ENCODE results near the gene CLEC4G. TPM values are rescaled to one million over a fixed set of nuclear protein-coding genes. Genes with fewer than 3 reads are reported as not detected.

CLEC4G gene
- total RNA-seq, 1 experiment from 2014 or later: not detected

DNA sequence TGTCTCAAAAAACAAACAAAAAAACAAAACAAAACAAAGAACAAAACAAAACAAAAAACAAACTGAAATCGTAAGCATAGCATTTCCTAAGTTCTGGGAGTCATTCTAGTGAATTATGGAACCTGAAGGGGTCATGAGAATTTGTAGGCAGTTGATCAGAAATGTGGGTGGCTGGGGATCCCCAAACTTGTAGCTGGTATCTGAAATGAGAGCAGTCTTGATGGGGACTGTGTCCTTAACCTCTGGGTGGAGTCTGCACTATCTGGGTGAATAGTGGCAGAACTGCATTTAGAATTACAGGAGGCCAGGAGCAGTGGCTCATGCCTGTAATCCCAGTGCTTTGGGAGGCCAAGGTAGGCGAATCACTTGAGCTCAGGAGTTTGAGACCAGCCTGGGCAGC lies 6.1 kb downstream of the CLEC4G start:
- H3K9me3 Mint-ChIP-seq (ENCODE audit: low read depth, unreplicated experiment): no peaks in the 10 kb centered on the region
- BruUV-seq (replicated peaks): no TSS peak
- DNase-seq: no peak
- H3K4me1 Mint-ChIP-seq (ENCODE audit: low read depth, unreplicated experiment): no peaks in the 10 kb centered on the region
- no peak overlapping the region for H3K27ac Mint-ChIP-seq (ENCODE audit: unreplicated experiment)
- CTCF ChIA-PET: interaction anchor here (1.1 kb wide), 1 partner anchor 157 kb away, joined by 3 read pairs; no protein-coding TSS in a partner anchor
- TF ChIP-seq, protein P1, sequence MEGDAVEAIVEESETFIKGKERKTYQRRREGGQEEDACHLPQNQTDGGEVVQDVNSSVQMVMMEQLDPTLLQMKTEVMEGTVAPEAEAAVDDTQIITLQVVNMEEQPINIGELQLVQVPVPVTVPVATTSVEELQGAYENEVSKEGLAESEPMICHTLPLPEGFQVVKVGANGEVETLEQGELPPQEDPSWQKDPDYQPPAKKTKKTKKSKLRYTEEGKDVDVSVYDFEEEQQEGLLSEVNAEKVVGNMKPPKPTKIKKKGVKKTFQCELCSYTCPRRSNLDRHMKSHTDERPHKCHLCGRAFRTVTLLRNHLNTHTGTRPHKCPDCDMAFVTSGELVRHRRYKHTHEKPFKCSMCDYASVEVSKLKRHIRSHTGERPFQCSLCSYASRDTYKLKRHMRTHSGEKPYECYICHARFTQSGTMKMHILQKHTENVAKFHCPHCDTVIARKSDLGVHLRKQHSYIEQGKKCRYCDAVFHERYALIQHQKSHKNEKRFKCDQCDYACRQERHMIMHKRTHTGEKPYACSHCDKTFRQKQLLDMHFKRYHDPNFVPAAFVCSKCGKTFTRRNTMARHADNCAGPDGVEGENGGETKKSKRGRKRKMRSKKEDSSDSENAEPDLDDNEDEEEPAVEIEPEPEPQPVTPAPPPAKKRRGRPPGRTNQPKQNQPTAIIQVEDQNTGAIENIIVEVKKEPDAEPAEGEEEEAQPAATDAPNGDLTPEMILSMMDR (IDR thresholded peaks at IDR 0.05; ENCODE audit: unreplicated experiment): no peak
- H3K27me3 Mint-ChIP-seq (ENCODE audit: unreplicated experiment): peaks cover 67% of the 10 kb centered on the region
- H3K4me3 Mint-ChIP-seq (ENCODE audit: low read depth, unreplicated experiment): no peak overlapping the region
- H3K36me3 Mint-ChIP-seq (ENCODE audit: insufficient read depth, unreplicated experiment): no peaks in the 10 kb centered on the region
- intact Hi-C loops (cut with micrococcal nuclease; ENCODE audit: unreplicated experiment): no loop called here

DNA sequence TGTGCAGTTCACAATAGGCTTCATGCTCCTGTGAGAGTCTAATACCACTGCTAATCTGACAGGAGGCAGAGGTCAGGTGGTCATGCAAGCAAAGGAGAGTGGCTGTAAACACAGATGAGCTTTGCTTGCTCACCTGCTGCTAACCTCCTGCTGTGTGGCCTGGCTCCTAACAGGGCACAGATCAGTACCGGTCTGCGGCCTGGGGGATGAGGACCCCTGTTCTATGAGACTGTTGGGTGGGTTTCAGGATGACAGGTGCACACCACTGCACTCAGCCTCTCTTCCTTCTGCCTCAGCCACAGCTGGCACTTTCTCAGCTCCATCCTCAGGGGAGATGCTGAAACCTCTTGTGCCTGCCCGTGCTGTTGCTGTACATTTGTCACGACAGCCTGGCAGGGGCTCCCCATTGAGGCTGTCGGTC lies 9.7 kb downstream of the CLEC4G start:
- Mint-ChIP-seq H3K27me3 (ENCODE audit: unreplicated experiment) (peaks cover 34% of the 10 kb centered on the region), H3K36me3 (ENCODE audit: insufficient read depth, unreplicated experiment) (no peaks in the 10 kb centered on the region), H3K4me1 (ENCODE audit: low read depth, unreplicated experiment) (no peaks in the 10 kb centered on the region), H3K4me3 (ENCODE audit: low read depth, unreplicated experiment) (no peak overlapping the region), H3K27ac (ENCODE audit: unreplicated experiment) (no peak overlapping the region), H3K9me3 (ENCODE audit: low read depth, unreplicated experiment) (no peaks in the 10 kb centered on the region)
- DNase-seq: no peak
- no TSS peak for BruUV-seq (replicated peaks)
- CTCF ChIA-PET: no interaction called here
- TF ChIP-seq, protein P1 (IDR thresholded peaks at IDR 0.05; ENCODE audit: unreplicated experiment): no peak
- intact Hi-C loops (cut with micrococcal nuclease; ENCODE audit: unreplicated experiment): no loop called here

DNA sequence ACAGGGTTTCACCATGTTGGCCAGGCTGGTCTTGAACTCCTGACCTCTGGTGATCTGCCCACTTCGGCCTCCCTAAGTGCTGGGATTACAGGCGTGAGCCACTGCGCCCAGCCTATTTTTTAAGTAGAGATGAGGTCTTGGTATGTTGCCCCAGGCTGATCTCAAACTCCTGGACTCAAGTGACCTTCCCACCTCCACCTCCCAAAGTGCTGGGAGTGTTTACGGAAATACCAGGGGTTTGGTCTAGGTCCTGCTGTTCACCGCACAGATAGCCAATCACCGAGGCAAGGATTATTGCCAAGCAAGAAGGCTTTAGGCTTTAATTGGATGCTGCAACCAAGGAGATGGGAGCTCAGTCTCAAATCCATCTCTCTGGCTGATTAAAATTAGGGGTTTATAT lies 11.6 kb downstream of the CLEC4G start:
- CTCF ChIA-PET: no interaction called here

DNA sequence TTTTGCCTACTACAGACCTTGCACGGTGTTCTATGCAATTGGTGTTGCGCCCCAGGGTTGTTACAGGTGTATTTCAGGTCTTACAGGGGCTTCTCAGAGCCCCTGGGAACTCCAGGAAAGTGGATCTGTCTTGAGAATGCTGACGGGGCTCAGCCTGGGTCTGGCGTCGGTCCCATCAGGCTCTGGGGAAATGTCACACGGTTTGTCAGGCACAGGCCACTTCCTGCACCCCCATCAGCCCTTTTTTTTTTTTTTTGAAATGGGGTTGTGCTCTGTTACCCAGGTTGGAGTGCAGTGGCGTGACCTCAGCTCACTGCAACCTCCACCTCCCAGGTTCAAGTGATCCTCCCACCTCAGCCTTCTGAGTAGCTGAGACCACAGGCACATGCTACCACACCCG lies 13.2 kb downstream of the CLEC4G start:
- Mint-ChIP-seq H3K27me3 (ENCODE audit: unreplicated experiment) (peaks cover 13% of the 10 kb centered on the region), H3K9me3 (ENCODE audit: low read depth, unreplicated experiment) (no peaks in the 10 kb centered on the region), H3K36me3 (ENCODE audit: insufficient read depth, unreplicated experiment) (no peaks in the 10 kb centered on the region), H3K4me3 (ENCODE audit: low read depth, unreplicated experiment) (no peak overlapping the region), H3K4me1 (ENCODE audit: low read depth, unreplicated experiment) (no peaks in the 10 kb centered on the region), H3K27ac (ENCODE audit: unreplicated experiment) (no peak overlapping the region)
- TF ChIP-seq, protein P1 (IDR thresholded peaks at IDR 0.05; ENCODE audit: unreplicated experiment): no peak
- CTCF ChIA-PET: no interaction called here
- DNase-seq: no peak
- BruUV-seq (replicated peaks): no TSS peak
- intact Hi-C loops (cut with micrococcal nuclease; ENCODE audit: unreplicated experiment): no loop called here

More for the DNA sequence above, 11.6 kb downstream of the CLEC4G start:
- no peaks in the 10 kb centered on the region for H3K9me3 Mint-ChIP-seq (ENCODE audit: low read depth, unreplicated experiment)
- no peak for DNase-seq
- no peaks in the 10 kb centered on the region for H3K4me1 Mint-ChIP-seq (ENCODE audit: low read depth, unreplicated experiment)
- TF ChIP-seq, protein P1 (IDR thresholded peaks at IDR 0.05; ENCODE audit: unreplicated experiment): no peak
- intact Hi-C loops (cut with micrococcal nuclease; ENCODE audit: unreplicated experiment): no loop called here
- H3K4me3 Mint-ChIP-seq (ENCODE audit: low read depth, unreplicated experiment): no peak overlapping the region
- H3K36me3 Mint-ChIP-seq (ENCODE audit: insufficient read depth, unreplicated experiment): no peaks in the 10 kb centered on the region
- BruUV-seq (replicated peaks): no TSS peak
- H3K27ac Mint-ChIP-seq (ENCODE audit: unreplicated experiment): no peak overlapping the region
- peaks cover 27% of the 10 kb centered on the region for H3K27me3 Mint-ChIP-seq (ENCODE audit: unreplicated experiment)

Measured in Calu3 (cell line).